Fibroblast of mammary gland (primary cell): Measurements from ENCODE around the gene SIK2.
A peak's percentile ranks its signal among the peaks of the same experiment; 100 is the strongest.
"Not testable (repeated sequence)": the region's sequence is repeated elsewhere in the genome, so short reads cannot be mapped to it uniquely, and the experiment has no call there.

ENCODE experiments used
- DNase-seq: peaks from one replicate; pipeline ENCODE4 v3.0.0-alpha.2; 2010; ENCODE audit warnings: low read depth
- H3K4me3 ChIP-seq: 2 replicates; pipeline ENCODE4 v1.5.1; 2011; ENCODE audit warnings: low read depth, mild to moderate bottlenecking, low read length, moderate library complexity; ENCODE audit not compliant: control insufficient read depth
- TF ChIP-seq, protein P1 (sequence below): conservative IDR thresholded peaks from 2 replicates; pipeline ENCODE4 v1.5.1; 2011; ENCODE audit warnings: low read depth, low read length, inconsistent platforms; ENCODE audit not compliant: control insufficient read depth, insufficient read depth

SIK2 gene

GRCh38 chr11:111707039-111707690 is 104.9 kb downstream of the SIK2 start:
- no peak overlapping the region for H3K4me3 ChIP-seq
- TF ChIP-seq, protein P1, sequence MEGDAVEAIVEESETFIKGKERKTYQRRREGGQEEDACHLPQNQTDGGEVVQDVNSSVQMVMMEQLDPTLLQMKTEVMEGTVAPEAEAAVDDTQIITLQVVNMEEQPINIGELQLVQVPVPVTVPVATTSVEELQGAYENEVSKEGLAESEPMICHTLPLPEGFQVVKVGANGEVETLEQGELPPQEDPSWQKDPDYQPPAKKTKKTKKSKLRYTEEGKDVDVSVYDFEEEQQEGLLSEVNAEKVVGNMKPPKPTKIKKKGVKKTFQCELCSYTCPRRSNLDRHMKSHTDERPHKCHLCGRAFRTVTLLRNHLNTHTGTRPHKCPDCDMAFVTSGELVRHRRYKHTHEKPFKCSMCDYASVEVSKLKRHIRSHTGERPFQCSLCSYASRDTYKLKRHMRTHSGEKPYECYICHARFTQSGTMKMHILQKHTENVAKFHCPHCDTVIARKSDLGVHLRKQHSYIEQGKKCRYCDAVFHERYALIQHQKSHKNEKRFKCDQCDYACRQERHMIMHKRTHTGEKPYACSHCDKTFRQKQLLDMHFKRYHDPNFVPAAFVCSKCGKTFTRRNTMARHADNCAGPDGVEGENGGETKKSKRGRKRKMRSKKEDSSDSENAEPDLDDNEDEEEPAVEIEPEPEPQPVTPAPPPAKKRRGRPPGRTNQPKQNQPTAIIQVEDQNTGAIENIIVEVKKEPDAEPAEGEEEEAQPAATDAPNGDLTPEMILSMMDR = no peak
- DNase-seq = peak; percentile 74

- TF ChIP-seq, protein P1 = no peak
- no peak overlapping the region for H3K4me3 ChIP-seq
- DNase-seq = no peak
Observed at GRCh38 chr11:111707691-111708067, 105.4 kb downstream of the SIK2 start.

- TF ChIP-seq, protein P1 = no peak
- DNase-seq = no peak
- H3K4me3 ChIP-seq = no peak overlapping the region
Observed at GRCh38 chr11:111714522-111714921, 112.3 kb downstream of the SIK2 start.

GRCh38 chr11:111715142-111715816 is 113.0 kb downstream of the SIK2 start:
- TF ChIP-seq, protein P1 = no peak
- DNase-seq = no peak
- no peak overlapping the region for H3K4me3 ChIP-seq

DNA sequence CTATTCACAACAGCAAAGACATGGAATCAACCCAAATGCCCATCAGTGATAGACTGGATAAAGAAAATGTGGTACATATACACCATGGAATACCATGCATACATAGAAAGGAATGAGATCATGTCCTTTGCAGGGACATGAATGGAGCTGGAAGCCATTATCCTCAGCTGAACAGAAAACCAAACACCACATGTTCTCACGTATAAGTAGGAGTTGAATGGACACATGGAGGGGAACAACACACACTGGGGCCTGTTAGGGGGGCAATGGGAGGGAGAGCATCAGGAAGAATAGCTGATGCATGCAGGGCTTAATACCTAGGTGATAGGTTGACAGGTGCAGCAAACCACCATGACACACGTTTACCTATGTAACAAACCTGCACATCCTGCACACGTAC is 115.4 kb downstream of the SIK2 start:
- H3K4me3 ChIP-seq, DNase-seq: not testable (repeated sequence)

DNA sequence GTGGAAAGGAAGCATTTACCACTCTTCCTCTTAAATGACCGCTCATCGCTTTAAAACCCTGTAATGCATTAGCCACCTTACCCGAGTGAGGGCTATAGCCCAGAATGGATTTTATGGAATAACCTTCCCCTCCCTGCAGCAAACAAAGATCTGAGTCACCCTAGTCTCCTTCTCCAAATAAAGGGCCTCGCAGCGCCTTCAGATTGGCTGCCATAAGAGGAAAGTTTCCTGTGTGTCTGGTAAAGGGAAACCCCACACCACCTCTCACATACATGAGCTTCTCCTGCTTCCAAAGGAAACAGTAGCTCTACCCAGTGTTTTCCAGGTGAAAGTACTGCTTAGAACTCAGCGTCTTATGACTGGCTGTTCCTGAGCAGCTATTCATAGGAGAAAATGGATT is 116.2 kb downstream of the SIK2 start:
- H3K4me3 ChIP-seq = no peak overlapping the region
- DNase-seq = peak; percentile 70
- TF ChIP-seq, protein P1 = no peak

GRCh38 chr11:111718859-111719258 is 116.6 kb downstream of the SIK2 start:
- H3K4me3 ChIP-seq = no peak overlapping the region
- DNase-seq = no peak
- TF ChIP-seq, protein P1 = no peak
